Smooth muscle cell of the brain vasculature (primary cell): Measurements from ENCODE around the gene LARGE1.
"Not testable (repeated sequence)": the region's sequence is repeated elsewhere in the genome, so short reads cannot be mapped to it uniquely, and the experiment has no call there.

ENCODE experiments used
- DNase-seq: peaks from one replicate; pipeline ENCODE4 v3.0.0-alpha.2; 2012; ENCODE audit warnings: low read depth, low spot score

Gene LARGE1

GRCh38 chr22:33481550-33481949 is 438.7 kb downstream of the LARGE1 start:
- DNase-seq, result no peak

- DNase-seq, result no peak
Observed at GRCh38 chr22:33477120-33478111, 442.9 kb downstream of the LARGE1 start.

- DNase-seq, result no peak
Observed at GRCh38 chr22:33476716-33477115, 443.6 kb downstream of the LARGE1 start.

GRCh38 chr22:33476206-33476605 is 444.1 kb downstream of the LARGE1 start:
- DNase-seq, result no peak

- DNase-seq, result no peak
Observed at GRCh38 chr22:33474587-33474986, 445.7 kb downstream of the LARGE1 start.

- no peak for DNase-seq
Observed at GRCh38 chr22:33472462-33473344, 447.6 kb downstream of the LARGE1 start.

- DNase-seq, result no peak
Observed at GRCh38 chr22:33470456-33470855, 449.8 kb downstream of the LARGE1 start.

- no peak for DNase-seq
Observed at GRCh38 chr22:33467620-33468095, 452.6 kb downstream of the LARGE1 start.

GRCh38 chr22:33467080-33467479 is 453.2 kb downstream of the LARGE1 start:
- DNase-seq, result no peak

- no peak for DNase-seq
Observed at GRCh38 chr22:33465554-33465953, 454.7 kb downstream of the LARGE1 start.

GRCh38 chr22:33464698-33465097 is 455.6 kb downstream of the LARGE1 start:
- no peak for DNase-seq

- no peak for DNase-seq
Observed at GRCh38 chr22:33461698-33462434, 458.4 kb downstream of the LARGE1 start.

GRCh38 chr22:33461245-33461644 is 459.0 kb downstream of the LARGE1 start:
- DNase-seq, result not testable (repeated sequence)

GRCh38 chr22:33459137-33459536 is 461.1 kb downstream of the LARGE1 start:
- no peak for DNase-seq

- DNase-seq, result no peak
Observed at GRCh38 chr22:33456511-33456910, 463.8 kb downstream of the LARGE1 start.

GRCh38 chr22:33455036-33455435 is 465.2 kb downstream of the LARGE1 start:
- no peak for DNase-seq

GRCh38 chr22:33451866-33452469 is 468.3 kb downstream of the LARGE1 start:
- no peak for DNase-seq

GRCh38 chr22:33450756-33451155 is 469.5 kb downstream of the LARGE1 start:
- DNase-seq, result no peak

- no peak for DNase-seq
Observed at GRCh38 chr22:33447733-33448132, 472.5 kb downstream of the LARGE1 start.

GRCh38 chr22:33443683-33444082 is 476.6 kb downstream of the LARGE1 start:
- DNase-seq, result no peak

- no peak for DNase-seq
Observed at GRCh38 chr22:33440756-33441155, 479.5 kb downstream of the LARGE1 start.
